DOHH2 (cell line): Measurements from ENCODE around the gene SF3A1.
A peak's percentile ranks its signal among the peaks of the same experiment; 100 is the strongest.

Experiments used
- EZH2phosphoT487 ChIP-seq: fragments of 200-600 bp; sonication (generic); IDR thresholded peaks from 2 replicates; pipeline ENCODE4 v1.6.1; 2017; ENCODE audit warnings: borderline replicate concordance, mild to moderate bottlenecking, antibody characterized with exemption, low read length, moderate library complexity, mixed read lengths
- TF ChIP-seq, protein P1 (sequence below): fragments of 200-600 bp; sonication (generic); IDR thresholded peaks from one replicate; pipeline ENCODE4 v1.5.1; 2014; ENCODE audit warnings: antibody characterized with exemption, mild to moderate bottlenecking, low read depth, low read length; ENCODE audit not compliant: poor library complexity, severe bottlenecking

DNA sequence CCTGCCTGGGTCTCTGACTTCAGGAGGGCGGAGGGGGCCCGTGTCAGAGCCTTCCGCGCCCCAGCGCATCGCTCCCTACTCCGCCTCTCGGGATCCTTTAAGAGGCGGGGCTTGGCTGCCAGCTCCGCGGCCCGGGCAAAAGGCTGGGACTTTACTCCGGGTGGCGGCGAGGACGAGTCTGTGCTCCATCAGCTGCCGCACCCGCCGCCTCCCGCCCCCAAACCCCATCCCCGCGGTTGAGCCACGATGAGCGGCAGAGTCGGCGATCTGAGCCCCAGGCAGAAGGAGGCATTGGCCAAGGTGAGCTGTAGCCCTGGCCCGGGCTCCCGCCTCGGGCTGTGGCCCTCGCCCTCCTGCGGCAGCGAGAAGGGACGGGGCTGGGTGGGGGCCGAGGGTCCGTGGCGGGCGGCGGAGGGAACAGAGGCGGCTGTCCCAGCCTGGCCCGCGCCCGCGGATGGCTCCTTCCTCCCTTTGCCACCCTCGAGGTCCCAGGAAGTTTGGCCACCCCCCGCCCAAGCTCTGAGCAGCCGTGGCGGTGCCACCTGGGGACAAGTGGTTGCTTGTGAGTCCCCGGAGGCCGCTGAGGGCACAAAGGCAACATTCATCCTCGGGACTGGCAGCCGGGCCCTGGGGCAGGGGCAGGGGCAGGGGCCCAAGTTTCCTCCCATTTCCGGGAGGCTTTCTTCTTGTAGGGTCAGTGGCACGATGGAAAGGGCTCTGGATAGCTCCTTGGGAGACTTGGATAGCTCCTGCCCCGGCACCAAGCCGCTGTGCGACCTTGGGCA is 40.4 kb upstream of the SF3A1 start, which contains the start of gene SEC14L2:
- TF ChIP-seq EZH2phosphoT487, result peak; percentile 92; the same call in 1 of the 2 replicates
- TF ChIP-seq, protein P1, sequence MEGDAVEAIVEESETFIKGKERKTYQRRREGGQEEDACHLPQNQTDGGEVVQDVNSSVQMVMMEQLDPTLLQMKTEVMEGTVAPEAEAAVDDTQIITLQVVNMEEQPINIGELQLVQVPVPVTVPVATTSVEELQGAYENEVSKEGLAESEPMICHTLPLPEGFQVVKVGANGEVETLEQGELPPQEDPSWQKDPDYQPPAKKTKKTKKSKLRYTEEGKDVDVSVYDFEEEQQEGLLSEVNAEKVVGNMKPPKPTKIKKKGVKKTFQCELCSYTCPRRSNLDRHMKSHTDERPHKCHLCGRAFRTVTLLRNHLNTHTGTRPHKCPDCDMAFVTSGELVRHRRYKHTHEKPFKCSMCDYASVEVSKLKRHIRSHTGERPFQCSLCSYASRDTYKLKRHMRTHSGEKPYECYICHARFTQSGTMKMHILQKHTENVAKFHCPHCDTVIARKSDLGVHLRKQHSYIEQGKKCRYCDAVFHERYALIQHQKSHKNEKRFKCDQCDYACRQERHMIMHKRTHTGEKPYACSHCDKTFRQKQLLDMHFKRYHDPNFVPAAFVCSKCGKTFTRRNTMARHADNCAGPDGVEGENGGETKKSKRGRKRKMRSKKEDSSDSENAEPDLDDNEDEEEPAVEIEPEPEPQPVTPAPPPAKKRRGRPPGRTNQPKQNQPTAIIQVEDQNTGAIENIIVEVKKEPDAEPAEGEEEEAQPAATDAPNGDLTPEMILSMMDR, result no peak
